KOPT-K1 (cell line): ENCODE results near the gene DLG2.

Source experiments
- H3K27ac ChIP-seq: fragments of 200-600 bp; sonication (generic); 2 replicates; pipeline ENCODE4 v1.5.1; 2016; ENCODE audit warnings: antibody characterized with exemption, mild to moderate bottlenecking, low read depth, low read length; ENCODE audit not compliant: poor library complexity, severe bottlenecking
- H3K36me3 ChIP-seq: fragments of 200-600 bp; sonication (generic); 2 replicates; pipeline ENCODE4 v1.5.1; 2017; ENCODE audit warnings: antibody characterized with exemption, mild to moderate bottlenecking, low read length, moderate library complexity; ENCODE audit not compliant: insufficient read depth
- H3K9me3 ChIP-seq: fragments of 200-600 bp; sonication (generic); 2 replicates; pipeline ENCODE4 v1.5.1; 2017; ENCODE audit warnings: antibody characterized with exemption, low read length, mild to moderate bottlenecking; ENCODE audit not compliant: insufficient read depth, poor library complexity, severe bottlenecking

Gene DLG2

GRCh38 chr11:84144531-84144930 is 1482.6 kb downstream of the DLG2 start:
- no peak overlapping the region for H3K27ac ChIP-seq
- no peaks in the 10 kb centered on the region for H3K9me3 ChIP-seq
- no peaks in the 10 kb centered on the region for H3K36me3 ChIP-seq

DNA sequence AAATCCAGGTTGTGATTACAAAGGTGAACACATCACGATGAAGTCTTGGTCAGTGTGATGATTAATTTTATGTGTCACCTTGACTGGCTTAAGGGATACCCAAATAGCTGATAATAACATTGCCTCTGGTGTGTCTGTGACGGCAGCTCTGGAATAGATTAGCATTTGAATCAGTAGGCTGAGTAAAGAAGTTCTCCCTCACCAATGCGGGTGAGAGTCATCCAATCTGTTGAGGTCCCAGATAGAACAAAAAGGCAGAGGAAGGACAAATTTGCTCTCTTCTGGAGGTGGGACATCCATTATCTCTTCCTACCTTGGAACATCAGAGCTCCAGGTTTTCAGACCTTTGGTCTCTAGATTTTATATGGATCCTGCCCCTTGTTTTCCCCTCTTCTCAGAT is 1484.7 kb downstream of the DLG2 start:
- Histone ChIP-seq H3K36me3 (no peaks in the 10 kb centered on the region), H3K27ac (no peak overlapping the region)

DNA sequence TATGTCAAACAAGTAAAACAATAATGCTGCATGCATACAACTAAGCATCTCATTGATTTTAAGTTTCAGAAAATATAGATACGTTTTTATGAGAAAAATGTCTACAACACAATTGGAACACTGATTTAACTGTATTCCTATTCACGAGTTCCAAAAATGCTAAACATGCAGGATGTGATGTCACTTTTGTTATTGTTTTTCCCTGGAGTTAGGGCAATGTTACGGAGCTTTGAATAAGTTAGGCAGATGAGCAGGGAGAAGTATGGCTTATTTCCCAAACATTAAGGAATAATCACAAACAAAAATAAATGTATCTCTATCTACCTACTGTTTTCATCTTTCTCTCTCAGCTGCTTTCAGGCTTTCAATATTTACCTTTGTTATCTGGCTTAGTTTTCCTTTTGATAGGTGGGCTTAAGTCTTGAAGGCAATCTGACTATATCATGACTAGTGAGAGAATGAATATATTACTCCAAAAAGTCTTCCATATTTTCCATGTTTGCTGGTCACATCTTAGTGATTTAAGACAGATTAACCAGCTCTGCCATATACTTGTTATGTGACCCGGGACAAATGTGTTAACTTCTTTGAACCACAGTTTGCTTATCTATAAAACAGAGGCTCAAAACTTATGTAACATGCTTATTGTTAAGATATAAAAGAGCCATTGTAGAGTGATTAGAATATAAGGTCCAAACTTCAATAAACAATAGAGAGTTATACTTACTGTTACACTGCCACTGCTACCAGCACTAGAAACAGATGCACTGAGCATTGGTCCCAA is 1486.6 kb downstream of the DLG2 start:
- no peak overlapping the region for H3K27ac ChIP-seq
- no peaks in the 10 kb centered on the region for H3K9me3 ChIP-seq
- H3K36me3 ChIP-seq = no peaks in the 10 kb centered on the region

More for the DNA sequence above, 1484.7 kb downstream of the DLG2 start:
- H3K9me3 ChIP-seq = no peaks in the 10 kb centered on the region

GRCh38 chr11:84137960-84138359 is 1489.2 kb downstream of the DLG2 start:
- H3K27ac ChIP-seq = no peak overlapping the region
- no peaks in the 10 kb centered on the region for H3K36me3 ChIP-seq
- H3K9me3 ChIP-seq = no peaks in the 10 kb centered on the region

GRCh38 chr11:84137505-84137904 is 1489.6 kb downstream of the DLG2 start:
- H3K27ac ChIP-seq = no peak overlapping the region
- no peaks in the 10 kb centered on the region for H3K36me3 ChIP-seq
- H3K9me3 ChIP-seq = no peaks in the 10 kb centered on the region

GRCh38 chr11:84136926-84137325 is 1490.2 kb downstream of the DLG2 start:
- H3K36me3 ChIP-seq = no peaks in the 10 kb centered on the region
- no peaks in the 10 kb centered on the region for H3K9me3 ChIP-seq
- no peak overlapping the region for H3K27ac ChIP-seq

- H3K27ac ChIP-seq = no peak overlapping the region
- no peaks in the 10 kb centered on the region for H3K36me3 ChIP-seq
These were observed 1496.3 kb downstream of the DLG2 start for GRCh38 chr11:84130646-84131427.

DNA sequence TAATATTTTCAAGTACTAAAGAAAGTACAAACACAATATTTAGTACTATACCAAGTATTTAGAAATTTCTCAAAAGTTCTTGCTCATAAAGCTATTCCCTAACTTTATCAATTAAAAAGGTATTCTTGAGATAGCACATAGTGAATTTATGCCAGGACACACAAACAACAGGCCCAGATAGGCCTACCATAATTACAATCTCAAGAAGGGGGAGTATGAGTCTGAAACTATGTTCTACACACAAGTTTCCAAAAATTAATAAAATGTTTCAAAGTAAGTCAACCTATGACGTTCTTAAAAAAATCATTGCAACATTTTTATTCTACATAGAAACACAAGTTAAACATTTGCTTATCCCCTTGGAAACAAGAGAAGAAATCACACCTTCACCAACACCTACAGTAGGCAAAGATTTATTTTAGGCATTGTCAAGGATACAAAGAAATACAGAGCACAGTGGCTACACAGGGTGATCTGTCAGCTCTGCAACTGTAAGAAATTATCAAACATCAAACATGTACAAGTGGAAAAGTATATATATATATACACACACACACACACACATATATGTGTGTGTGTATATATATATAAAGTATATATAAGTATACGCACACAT is 1497.1 kb downstream of the DLG2 start:
- Histone ChIP-seq H3K36me3 (no peaks in the 10 kb centered on the region), H3K27ac (no peak overlapping the region), H3K9me3 (no peaks in the 10 kb centered on the region)

More at GRCh38 chr11:84130646-84131427, 1496.3 kb downstream of the DLG2 start:
- no peaks in the 10 kb centered on the region for H3K9me3 ChIP-seq

- Histone ChIP-seq H3K9me3 (no peaks in the 10 kb centered on the region), H3K27ac (no peak overlapping the region), H3K36me3 (no peaks in the 10 kb centered on the region)
These were observed 1498.3 kb downstream of the DLG2 start for GRCh38 chr11:84128840-84129239.

DNA sequence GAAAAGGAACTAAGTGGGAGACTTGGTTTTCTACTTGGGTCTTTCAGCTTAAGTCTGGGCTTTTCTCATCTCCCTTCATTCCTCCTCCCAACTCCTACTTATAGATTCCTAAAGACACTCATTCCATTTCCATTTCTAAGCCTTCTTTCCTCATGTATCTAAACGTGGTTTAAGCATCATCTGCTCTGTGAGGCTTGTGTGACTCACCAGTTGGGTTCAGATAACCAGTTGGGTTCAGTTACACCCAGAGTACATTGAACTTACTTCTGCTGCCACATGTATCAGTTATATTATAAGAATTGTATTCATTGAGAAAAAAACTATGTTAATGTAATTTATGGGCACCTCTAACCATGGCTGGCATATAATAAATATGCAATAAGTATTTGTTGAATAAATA is 1509.8 kb downstream of the DLG2 start:
- H3K27ac ChIP-seq = no peak overlapping the region
- peaks cover 8% of the 10 kb centered on the region for H3K9me3 ChIP-seq
- H3K36me3 ChIP-seq = no peaks in the 10 kb centered on the region

GRCh38 chr11:84106541-84106940 is 1520.6 kb downstream of the DLG2 start:
- Histone ChIP-seq H3K36me3 (no peaks in the 10 kb centered on the region), H3K27ac (no peak overlapping the region), H3K9me3 (no peaks in the 10 kb centered on the region)

GRCh38 chr11:84105148-84105547 is 1522.0 kb downstream of the DLG2 start:
- H3K9me3 ChIP-seq = no peaks in the 10 kb centered on the region
- no peaks in the 10 kb centered on the region for H3K36me3 ChIP-seq
- H3K27ac ChIP-seq = no peak overlapping the region

- Histone ChIP-seq H3K36me3 (no peaks in the 10 kb centered on the region), H3K9me3 (no peaks in the 10 kb centered on the region), H3K27ac (no peak overlapping the region)
These were observed 1524.0 kb downstream of the DLG2 start for GRCh38 chr11:84103096-84103495.

DNA sequence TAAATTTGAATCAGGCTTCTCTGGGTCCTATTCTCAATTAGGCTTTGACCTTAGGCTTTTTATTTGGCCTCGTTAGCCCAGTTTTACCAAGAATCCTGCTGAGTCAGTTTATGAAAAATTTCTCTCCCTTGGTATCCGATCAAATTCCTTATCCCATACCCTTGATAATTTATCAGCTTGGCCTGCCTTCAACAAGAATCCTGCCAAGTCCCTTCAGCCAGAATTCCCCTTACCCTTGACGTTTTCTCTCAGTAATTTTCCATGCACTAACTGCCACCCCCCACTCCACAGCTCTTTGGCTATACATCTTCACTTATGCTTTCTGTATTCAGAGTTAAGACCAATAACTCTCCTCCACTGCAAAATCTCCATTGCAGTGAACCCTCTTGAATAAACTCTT is 1530.0 kb downstream of the DLG2 start:
- Histone ChIP-seq H3K36me3 (no peaks in the 10 kb centered on the region), H3K9me3 (no peaks in the 10 kb centered on the region), H3K27ac (no peak overlapping the region)

- H3K36me3 ChIP-seq = no peaks in the 10 kb centered on the region
- no peaks in the 10 kb centered on the region for H3K9me3 ChIP-seq
- H3K27ac ChIP-seq = no peak overlapping the region
These were observed 1535.7 kb downstream of the DLG2 start for GRCh38 chr11:84091212-84091986.
